Measurements from ENCODE around the gene SLC26A2. TPM values are rescaled to one million over a fixed set of nuclear protein-coding genes. Genes with fewer than 3 reads are reported as not detected.
A peak's percentile ranks its signal among the peaks of the same experiment; 100 is the strongest.

Gene SLC26A2
- total RNA-seq, result 15.4 and 17.7 TPM in 2 replicates

DNA sequence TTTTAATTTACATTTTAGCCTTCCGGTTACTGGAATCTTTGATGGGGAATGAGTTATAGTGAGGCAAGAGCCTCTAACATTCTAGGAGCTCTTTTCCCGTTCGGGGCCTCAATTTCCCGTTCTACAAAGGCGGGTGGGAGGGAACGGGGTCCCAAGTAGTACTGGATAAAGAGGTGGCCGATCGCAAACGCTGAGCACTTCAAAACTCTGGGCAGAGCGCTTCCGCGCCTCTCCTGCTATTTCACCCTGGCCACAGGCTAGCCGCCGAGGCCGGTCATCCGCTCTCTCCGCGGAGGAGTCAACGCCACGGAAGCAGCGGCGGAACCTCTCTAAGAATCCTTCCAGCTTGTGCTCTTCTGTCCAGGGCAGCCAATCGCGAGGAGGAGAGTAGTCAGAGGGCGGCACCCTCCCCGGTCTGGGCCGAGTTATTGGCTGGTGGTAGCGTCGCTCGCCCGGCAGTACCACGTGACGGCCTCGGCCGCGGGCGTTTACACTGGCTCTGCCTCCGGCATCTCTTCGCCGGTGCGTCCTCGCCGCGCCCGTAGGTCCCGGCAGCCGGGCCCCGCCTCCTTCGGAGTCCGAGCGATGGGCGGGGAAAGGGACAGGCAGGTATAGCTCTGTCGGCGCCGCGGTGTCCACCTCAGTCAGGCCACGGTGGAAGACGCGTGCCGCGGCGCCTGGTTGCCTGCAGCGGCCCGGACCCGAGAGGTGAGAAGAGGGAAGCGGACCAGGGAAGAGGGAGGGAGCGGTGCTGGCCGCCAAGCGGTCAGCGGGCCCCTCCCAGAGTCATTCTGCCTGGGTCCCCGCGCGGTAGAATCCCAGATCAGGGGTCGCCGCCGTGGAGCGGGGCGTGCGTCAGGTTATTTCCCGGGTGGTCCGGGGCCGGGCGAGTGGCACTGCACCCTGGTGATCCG, at the start of gene SLC26A2:
SLC26A2 (plus strand) TSS at position 487 of the 914 bp plus-strand sequence. CDS start 16,895 bp downstream, outside the sequence.
- TF ChIP-seq, protein P1, sequence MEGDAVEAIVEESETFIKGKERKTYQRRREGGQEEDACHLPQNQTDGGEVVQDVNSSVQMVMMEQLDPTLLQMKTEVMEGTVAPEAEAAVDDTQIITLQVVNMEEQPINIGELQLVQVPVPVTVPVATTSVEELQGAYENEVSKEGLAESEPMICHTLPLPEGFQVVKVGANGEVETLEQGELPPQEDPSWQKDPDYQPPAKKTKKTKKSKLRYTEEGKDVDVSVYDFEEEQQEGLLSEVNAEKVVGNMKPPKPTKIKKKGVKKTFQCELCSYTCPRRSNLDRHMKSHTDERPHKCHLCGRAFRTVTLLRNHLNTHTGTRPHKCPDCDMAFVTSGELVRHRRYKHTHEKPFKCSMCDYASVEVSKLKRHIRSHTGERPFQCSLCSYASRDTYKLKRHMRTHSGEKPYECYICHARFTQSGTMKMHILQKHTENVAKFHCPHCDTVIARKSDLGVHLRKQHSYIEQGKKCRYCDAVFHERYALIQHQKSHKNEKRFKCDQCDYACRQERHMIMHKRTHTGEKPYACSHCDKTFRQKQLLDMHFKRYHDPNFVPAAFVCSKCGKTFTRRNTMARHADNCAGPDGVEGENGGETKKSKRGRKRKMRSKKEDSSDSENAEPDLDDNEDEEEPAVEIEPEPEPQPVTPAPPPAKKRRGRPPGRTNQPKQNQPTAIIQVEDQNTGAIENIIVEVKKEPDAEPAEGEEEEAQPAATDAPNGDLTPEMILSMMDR (IDR thresholded peaks at IDR 0.05; ENCODE audit: insufficient read depth, low read length, poor library complexity, severe bottlenecking), result no peak
- Histone ChIP-seq H3K4me3 (ENCODE audit: low read depth, low read length) (peak within 1 kb of the TSS; percentile 77), H3K27me3 (ENCODE audit: control insufficient read depth, insufficient read depth, low read length) (no peaks in the 10 kb centered on the region), H3K36me3 (ENCODE audit: control insufficient read depth, insufficient read depth, low read length) (no peaks in the 10 kb centered on the region)
- peak; percentile 88 for DNase-seq (ENCODE audit: low read depth)

DNA sequence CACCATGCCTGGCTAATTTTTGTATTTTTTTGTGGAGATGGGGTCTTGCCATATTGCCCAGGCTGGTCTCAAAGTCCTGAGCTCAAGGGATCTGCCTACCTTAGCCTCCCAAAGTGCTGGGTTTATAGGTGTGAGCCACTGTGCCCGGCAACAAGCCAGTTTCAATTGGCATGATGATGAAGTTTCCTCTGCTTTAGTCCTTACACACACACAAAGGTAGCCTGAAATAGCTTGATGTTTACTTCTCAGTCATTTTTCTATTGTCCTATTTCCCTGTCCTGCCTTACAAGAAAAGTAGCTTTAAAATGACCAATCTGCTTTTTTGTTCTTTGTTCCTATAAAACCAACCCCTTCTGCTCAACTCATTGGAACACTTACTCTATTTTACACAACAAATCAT, 49.5 kb upstream of the SLC26A2 start:
- Histone ChIP-seq H3K4me3 (ENCODE audit: low read depth, low read length) (no peak overlapping the region), H3K27me3 (ENCODE audit: control insufficient read depth, insufficient read depth, low read length) (no peaks in the 10 kb centered on the region), H3K36me3 (ENCODE audit: control insufficient read depth, insufficient read depth, low read length) (no peaks in the 10 kb centered on the region)
- TF ChIP-seq, protein P1 (IDR thresholded peaks at IDR 0.05; ENCODE audit: insufficient read depth, low read length, poor library complexity, severe bottlenecking), result no peak
- DNase-seq (ENCODE audit: low read depth), result no peak

DNA sequence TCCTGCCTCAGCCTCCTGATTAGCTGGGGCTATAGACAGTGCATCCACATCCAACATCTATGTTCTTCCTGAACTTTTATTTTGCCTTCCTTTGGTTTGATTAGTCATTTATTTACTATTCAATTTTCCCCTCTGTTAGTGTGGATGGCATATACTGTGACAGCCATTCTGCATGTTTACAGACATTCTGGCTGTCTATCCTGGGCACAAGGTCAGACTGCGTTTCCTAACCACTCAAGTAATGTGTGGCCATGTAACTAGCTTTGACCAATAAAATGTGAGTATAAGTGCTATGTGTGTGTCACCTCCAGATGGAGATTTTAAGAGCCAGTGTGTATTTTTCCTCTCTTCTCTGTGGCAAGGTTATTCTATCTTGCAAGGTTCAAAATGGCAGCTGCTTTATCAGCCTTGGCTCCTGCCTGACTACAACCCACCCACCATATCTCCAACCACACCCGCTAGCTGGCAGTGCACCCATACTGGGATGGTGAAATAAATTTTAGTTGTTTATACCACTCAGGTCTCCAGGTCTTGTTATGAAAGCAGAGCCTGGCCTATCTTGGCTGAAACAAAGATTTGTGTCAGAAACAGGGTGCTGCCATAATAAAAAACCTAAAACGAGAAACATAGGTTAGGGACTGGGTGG, 48.2 kb upstream of the SLC26A2 start:
- TF ChIP-seq, protein P1 (IDR thresholded peaks at IDR 0.05; ENCODE audit: insufficient read depth, low read length, poor library complexity, severe bottlenecking), result no peak
- H3K27me3 ChIP-seq (ENCODE audit: control insufficient read depth, insufficient read depth, low read length), result no peaks in the 10 kb centered on the region
- H3K36me3 ChIP-seq (ENCODE audit: control insufficient read depth, insufficient read depth, low read length), result no peaks in the 10 kb centered on the region
- H3K4me3 ChIP-seq (ENCODE audit: low read depth, low read length), result no peak overlapping the region
- DNase-seq (ENCODE audit: low read depth), result no peak

DNA sequence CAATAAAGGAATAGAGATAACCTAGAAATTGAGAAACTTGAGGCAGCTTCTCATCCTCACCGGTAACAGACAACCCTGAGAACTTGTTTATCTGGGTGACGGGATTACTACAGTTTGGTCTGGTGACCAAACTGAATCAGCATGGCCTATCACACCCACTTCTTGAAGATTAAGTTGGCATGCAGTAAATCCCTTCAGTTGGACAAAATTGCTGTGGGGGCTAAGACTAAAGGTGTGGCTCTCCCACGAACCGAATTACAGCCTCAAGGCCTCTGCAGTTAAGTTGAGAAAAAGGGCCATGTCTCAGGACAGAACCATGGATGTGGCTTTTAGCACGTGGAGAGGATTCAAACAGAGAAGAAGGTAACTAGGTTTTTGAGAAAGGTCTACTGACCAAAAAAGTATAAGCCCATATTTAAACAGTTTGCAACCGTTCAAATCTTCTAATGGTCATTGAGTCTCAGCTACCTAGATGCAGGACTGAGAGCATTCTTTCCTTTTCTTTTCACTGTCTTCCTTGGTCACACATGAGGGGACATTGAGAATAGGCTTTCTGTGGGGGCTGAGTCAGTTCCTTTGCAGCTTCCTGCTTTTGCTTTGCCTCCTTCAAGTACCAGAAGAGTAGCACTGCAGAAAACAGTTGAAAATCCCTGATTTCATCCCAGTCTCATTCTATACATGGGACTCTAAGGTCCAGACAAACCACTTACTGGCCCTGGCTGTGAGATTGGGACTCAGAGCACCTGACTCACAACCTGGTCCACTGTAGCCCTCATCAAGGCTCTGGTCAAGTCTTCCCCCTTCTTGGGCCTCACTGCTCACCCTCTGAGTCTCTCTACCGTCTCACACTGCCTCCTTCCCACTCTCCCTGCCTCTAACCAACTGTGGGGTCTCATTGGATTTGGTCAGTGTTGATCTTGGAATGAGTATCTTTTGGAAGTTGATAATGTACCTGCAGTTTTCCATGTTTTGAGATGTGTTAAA, 46.8 kb upstream of the SLC26A2 start:
- no peaks in the 10 kb centered on the region for H3K36me3 ChIP-seq (ENCODE audit: control insufficient read depth, insufficient read depth, low read length)
- H3K27me3 ChIP-seq (ENCODE audit: control insufficient read depth, insufficient read depth, low read length), result no peaks in the 10 kb centered on the region
- peak; percentile 80 for DNase-seq (ENCODE audit: low read depth)
- TF ChIP-seq, protein P1 (IDR thresholded peaks at IDR 0.05; ENCODE audit: insufficient read depth, low read length, poor library complexity, severe bottlenecking), result no peak
- no peak overlapping the region for H3K4me3 ChIP-seq (ENCODE audit: low read depth, low read length)

DNA sequence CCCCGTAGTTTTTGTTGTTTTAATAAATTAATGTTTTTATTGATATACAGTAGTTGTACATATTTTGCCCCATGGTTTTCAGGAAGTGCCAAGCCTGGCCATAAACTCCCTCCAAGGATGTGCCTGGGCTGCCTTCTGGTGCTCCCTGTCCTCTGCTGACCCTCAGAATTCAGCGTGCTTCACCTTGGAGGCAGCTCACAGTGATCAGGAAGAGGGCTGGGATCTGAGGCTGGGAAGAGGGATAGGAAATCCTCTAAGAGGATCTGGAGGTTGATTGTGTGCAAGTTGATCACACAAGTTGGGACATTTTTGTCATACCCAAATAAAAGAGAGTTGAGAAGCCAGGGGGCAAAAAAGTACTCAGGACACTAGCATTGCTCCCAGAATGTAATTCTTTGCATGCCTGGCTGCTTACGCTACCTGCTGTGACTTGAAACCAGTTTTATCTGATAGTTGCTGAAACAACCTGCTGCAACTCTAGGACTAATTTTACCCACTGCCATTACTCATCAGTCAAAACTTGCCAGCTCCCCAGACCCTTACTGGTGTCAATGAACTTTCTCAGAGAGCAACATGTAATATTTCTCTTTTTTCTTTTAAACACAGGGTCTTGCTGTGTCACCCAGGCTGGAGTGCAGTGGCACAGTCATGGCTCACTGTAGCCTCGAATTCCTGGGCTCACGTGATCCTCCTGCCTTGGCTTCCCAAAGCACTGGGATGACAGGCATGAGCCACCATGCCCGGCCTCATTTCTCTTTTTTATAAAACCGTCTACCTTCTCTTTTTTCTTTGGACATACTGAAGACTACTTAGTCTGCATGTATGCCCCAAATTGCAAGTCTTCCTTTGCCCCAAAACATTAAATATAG, 44.9 kb upstream of the SLC26A2 start:
- Histone ChIP-seq H3K4me3 (ENCODE audit: low read depth, low read length) (no peak overlapping the region), H3K36me3 (ENCODE audit: control insufficient read depth, insufficient read depth, low read length) (no peaks in the 10 kb centered on the region), H3K27me3 (ENCODE audit: control insufficient read depth, insufficient read depth, low read length) (no peaks in the 10 kb centered on the region)
- TF ChIP-seq, protein P1 (IDR thresholded peaks at IDR 0.05; ENCODE audit: insufficient read depth, low read length, poor library complexity, severe bottlenecking), result no peak
- DNase-seq (ENCODE audit: low read depth), result no peak

Data from kidney epithelial cell (primary cell).